ENCODE data around the gene ZBTB7A.

- no peak for TF ChIP-seq CTCF (IDR thresholded peaks at IDR 0.05)
- TF ChIP-seq POLR2A (IDR thresholded peaks at IDR 0.05) = no peak
These were observed 41.4 kb downstream of the ZBTB7A start for GRCh38 chr19:4025317-4025716.

Measured in adrenal gland (tissue), 5 donors.